ENCODE data around the gene DCDC2B.

Gene DCDC2B

DNA sequence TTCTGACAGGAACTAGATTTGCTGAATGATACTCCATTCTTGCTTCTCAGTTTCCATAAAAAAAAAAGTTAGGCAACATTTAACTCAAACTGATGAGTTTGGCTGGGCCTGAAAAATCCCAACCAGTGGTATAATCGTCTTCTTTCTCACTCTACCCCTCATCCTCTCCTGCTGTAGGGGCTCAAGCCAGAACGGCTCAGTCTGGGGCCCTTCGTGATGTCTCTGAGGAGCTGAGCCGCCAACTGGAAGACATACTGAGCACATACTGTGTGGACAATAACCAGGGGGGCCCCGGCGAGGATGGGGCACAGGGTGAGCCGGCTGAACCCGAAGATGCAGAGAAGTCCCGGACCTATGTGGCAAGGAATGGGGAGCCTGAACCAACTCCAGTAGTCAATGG, 27.8 kb upstream of the DCDC2B start:
- H3K9me2 ChIP-seq (replicated peaks; ENCODE audit: insufficient read depth, low read length) = no peaks in the 10 kb centered on the region
- H3K4me1 ChIP-seq (ENCODE audit: low read length) = peaks cover 16% of the 10 kb centered on the region
- H3K79me2 ChIP-seq (ENCODE audit: low read length) = peaks cover 54% of the 10 kb centered on the region
- no peaks in the 10 kb centered on the region for H4K20me1 ChIP-seq (ENCODE audit: insufficient read depth, low read length)
- peak overlapping the region; percentile 95; the same call in 1 of the 2 replicates for H3K9ac ChIP-seq (ENCODE audit: low read length)
- peaks cover 14% of the 10 kb centered on the region for H3F3A ChIP-seq (ENCODE audit: insufficient read depth, low read length)
- H3K4me3 ChIP-seq (ENCODE audit: low read length) = peak overlapping the region; percentile 95; the same call in 1 of the 2 replicates
- no peak for DNase-seq
- H3K27me3 ChIP-seq (replicated peaks; ENCODE audit: insufficient read depth, low read length) = no peaks in the 10 kb centered on the region
- peak overlapping the region; percentile 93 for H3K4me2 ChIP-seq (ENCODE audit: low read depth, low read length)
- TF ChIP-seq, protein P1, sequence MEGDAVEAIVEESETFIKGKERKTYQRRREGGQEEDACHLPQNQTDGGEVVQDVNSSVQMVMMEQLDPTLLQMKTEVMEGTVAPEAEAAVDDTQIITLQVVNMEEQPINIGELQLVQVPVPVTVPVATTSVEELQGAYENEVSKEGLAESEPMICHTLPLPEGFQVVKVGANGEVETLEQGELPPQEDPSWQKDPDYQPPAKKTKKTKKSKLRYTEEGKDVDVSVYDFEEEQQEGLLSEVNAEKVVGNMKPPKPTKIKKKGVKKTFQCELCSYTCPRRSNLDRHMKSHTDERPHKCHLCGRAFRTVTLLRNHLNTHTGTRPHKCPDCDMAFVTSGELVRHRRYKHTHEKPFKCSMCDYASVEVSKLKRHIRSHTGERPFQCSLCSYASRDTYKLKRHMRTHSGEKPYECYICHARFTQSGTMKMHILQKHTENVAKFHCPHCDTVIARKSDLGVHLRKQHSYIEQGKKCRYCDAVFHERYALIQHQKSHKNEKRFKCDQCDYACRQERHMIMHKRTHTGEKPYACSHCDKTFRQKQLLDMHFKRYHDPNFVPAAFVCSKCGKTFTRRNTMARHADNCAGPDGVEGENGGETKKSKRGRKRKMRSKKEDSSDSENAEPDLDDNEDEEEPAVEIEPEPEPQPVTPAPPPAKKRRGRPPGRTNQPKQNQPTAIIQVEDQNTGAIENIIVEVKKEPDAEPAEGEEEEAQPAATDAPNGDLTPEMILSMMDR (IDR thresholded peaks at IDR 0.05; ENCODE audit: low read length) = no peak
- no peak for TF ChIP-seq EZH2phosphoT487 (IDR thresholded peaks at IDR 0.05; ENCODE audit: low read length)
- no peak for TF ChIP-seq EZH2 (optimal IDR thresholded peaks at IDR 0.05; ENCODE audit: low read depth, low read length)
- no peak overlapping the region for H2AFZ ChIP-seq (ENCODE audit: low read length)
- H3K9me3 ChIP-seq (replicated peaks; ENCODE audit: insufficient read depth, low read length) = no peaks in the 10 kb centered on the region
- H3K36me3 ChIP-seq (replicated peaks; ENCODE audit: insufficient read depth, low read length) = peaks cover 17% of the 10 kb centered on the region
- H3K27ac ChIP-seq (ENCODE audit: low read length) = no peak overlapping the region

DNA sequence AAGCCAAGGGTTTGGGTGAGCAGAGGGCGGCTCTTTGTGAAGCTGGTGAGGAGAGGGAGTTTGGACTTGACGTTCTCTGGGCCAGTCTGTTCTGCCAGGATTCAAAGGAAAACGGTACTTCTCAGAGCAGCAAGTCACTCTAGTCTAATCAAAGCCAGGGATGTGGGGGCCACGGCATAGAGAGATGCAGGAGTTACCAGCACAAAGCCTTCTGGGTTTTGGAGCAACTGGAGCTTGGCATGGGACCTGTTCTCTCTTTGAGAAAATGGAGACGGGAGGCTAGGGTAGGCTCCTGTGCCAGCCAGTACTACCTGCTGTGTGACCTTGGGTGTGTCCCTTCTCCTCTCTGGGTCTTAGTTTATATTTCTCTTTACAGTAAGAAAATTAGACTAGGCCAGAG, 27.3 kb upstream of the DCDC2B start:
- H3K79me2 ChIP-seq (ENCODE audit: low read length) = peaks cover 59% of the 10 kb centered on the region
- H3K4me2 ChIP-seq (ENCODE audit: low read depth, low read length) = peak overlapping the region; percentile 93; the same call in 1 of the 2 replicates
- H3K9ac ChIP-seq (ENCODE audit: low read length) = no peak overlapping the region
- H3K4me1 ChIP-seq (ENCODE audit: low read length) = peaks cover 16% of the 10 kb centered on the region
- no peaks in the 10 kb centered on the region for H4K20me1 ChIP-seq (ENCODE audit: insufficient read depth, low read length)
- no peaks in the 10 kb centered on the region for H3K27me3 ChIP-seq (replicated peaks; ENCODE audit: insufficient read depth, low read length)
- H3K9me3 ChIP-seq (replicated peaks; ENCODE audit: insufficient read depth, low read length) = no peaks in the 10 kb centered on the region
- DNase-seq = no peak
- no peak overlapping the region for H2AFZ ChIP-seq (ENCODE audit: low read length)
- no peak overlapping the region for H3K4me3 ChIP-seq (ENCODE audit: low read length)
- peaks cover 17% of the 10 kb centered on the region for H3K36me3 ChIP-seq (replicated peaks; ENCODE audit: insufficient read depth, low read length)
- TF ChIP-seq, protein P1 (IDR thresholded peaks at IDR 0.05; ENCODE audit: low read length) = no peak
- TF ChIP-seq EZH2phosphoT487 (IDR thresholded peaks at IDR 0.05; ENCODE audit: low read length) (no peak), EZH2 (optimal IDR thresholded peaks at IDR 0.05; ENCODE audit: low read depth, low read length) (no peak)
- peaks cover 14% of the 10 kb centered on the region for H3F3A ChIP-seq (ENCODE audit: insufficient read depth, low read length)
- no peak overlapping the region for H3K27ac ChIP-seq (ENCODE audit: low read length)
- H3K9me2 ChIP-seq (replicated peaks; ENCODE audit: insufficient read depth, low read length) = no peaks in the 10 kb centered on the region

DNA sequence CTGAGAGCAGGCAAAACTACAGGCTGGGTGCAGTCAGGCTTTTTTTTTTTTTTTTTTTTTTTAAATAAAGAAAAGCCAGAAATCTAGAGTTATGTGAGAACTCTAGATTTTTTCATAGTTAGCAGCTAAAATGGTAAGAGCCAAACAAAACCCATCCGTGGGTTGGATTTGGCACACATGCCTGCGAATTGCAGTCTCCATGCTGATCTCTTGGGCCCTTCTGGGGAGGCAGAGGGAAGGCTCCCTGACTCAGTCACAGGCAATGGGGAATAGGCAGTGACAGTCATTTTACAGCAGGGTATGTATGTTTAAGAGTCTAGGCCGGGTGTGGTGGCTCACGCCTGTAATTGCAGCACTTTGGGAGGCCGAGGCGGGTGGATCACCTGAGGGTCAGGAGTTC, 26.8 kb upstream of the DCDC2B start:
- H3K9ac ChIP-seq (ENCODE audit: low read length) = no peak overlapping the region
- TF ChIP-seq, protein P1 (IDR thresholded peaks at IDR 0.05; ENCODE audit: low read length) = no peak
- no peak for TF ChIP-seq EZH2phosphoT487 (IDR thresholded peaks at IDR 0.05; ENCODE audit: low read length)
- TF ChIP-seq EZH2 (optimal IDR thresholded peaks at IDR 0.05; ENCODE audit: low read depth, low read length) = no peak
- H2AFZ ChIP-seq (ENCODE audit: low read length) = no peak overlapping the region
- peaks cover 64% of the 10 kb centered on the region for H3K79me2 ChIP-seq (ENCODE audit: low read length)
- H3K27ac ChIP-seq (ENCODE audit: low read length) = no peak overlapping the region
- peaks cover 14% of the 10 kb centered on the region for H3F3A ChIP-seq (ENCODE audit: insufficient read depth, low read length)
- no peaks in the 10 kb centered on the region for H3K27me3 ChIP-seq (replicated peaks; ENCODE audit: insufficient read depth, low read length)
- peaks cover 17% of the 10 kb centered on the region for H3K36me3 ChIP-seq (replicated peaks; ENCODE audit: insufficient read depth, low read length)
- no peaks in the 10 kb centered on the region for H3K9me3 ChIP-seq (replicated peaks; ENCODE audit: insufficient read depth, low read length)
- H3K4me2 ChIP-seq (ENCODE audit: low read depth, low read length) = no peak overlapping the region
- no peak for DNase-seq
- H3K4me1 ChIP-seq (ENCODE audit: low read length) = peaks cover 16% of the 10 kb centered on the region
- H3K4me3 ChIP-seq (ENCODE audit: low read length) = no peak overlapping the region
- H4K20me1 ChIP-seq (ENCODE audit: insufficient read depth, low read length) = no peaks in the 10 kb centered on the region
- H3K9me2 ChIP-seq (replicated peaks; ENCODE audit: insufficient read depth, low read length) = no peaks in the 10 kb centered on the region

Data from MM.1S (cell line).